ENCODE data around the gene XYLT1.

XYLT1 gene

GRCh38 chr16:17327664-17328335 is 143.0 kb downstream of the XYLT1 start:
- no peak for DNase-seq (ENCODE audit: low spot score)
- TF ChIP-seq CTCF (IDR thresholded peaks at IDR 0.05; ENCODE audit: borderline replicate concordance, control extremely low read depth, extremely low read depth, insufficient read depth, missing control alignments): no peak
- in situ Hi-C loops (cut with MboI; ENCODE audit: low sequenced_read_pairs, unreplicated experiment): no loop called here

GRCh38 chr16:17325476-17326143 is 145.2 kb downstream of the XYLT1 start:
- no peak for TF ChIP-seq CTCF (IDR thresholded peaks at IDR 0.05; ENCODE audit: borderline replicate concordance, control extremely low read depth, extremely low read depth, insufficient read depth, missing control alignments)
- in situ Hi-C loops (cut with MboI; ENCODE audit: low sequenced_read_pairs, unreplicated experiment): no loop called here
- no peak for DNase-seq (ENCODE audit: low spot score)

GRCh38 chr16:17324451-17324850 is 146.3 kb downstream of the XYLT1 start:
- in situ Hi-C loops (cut with MboI; ENCODE audit: low sequenced_read_pairs, unreplicated experiment): no loop called here
- no peak for DNase-seq (ENCODE audit: low spot score)

GRCh38 chr16:17323171-17323570 is 147.6 kb downstream of the XYLT1 start:
- no peak for DNase-seq (ENCODE audit: low spot score)
- in situ Hi-C loops (cut with MboI; ENCODE audit: low sequenced_read_pairs, unreplicated experiment): no loop called here
- no peak for TF ChIP-seq CTCF (IDR thresholded peaks at IDR 0.05; ENCODE audit: borderline replicate concordance, control extremely low read depth, extremely low read depth, insufficient read depth, missing control alignments)

More at GRCh38 chr16:17324451-17324850, 146.3 kb downstream of the XYLT1 start:
- no peak for TF ChIP-seq CTCF (IDR thresholded peaks at IDR 0.05; ENCODE audit: borderline replicate concordance, control extremely low read depth, extremely low read depth, insufficient read depth, missing control alignments)

GRCh38 chr16:17321824-17322223 is 148.9 kb downstream of the XYLT1 start:
- no peak for DNase-seq (ENCODE audit: low spot score)
- in situ Hi-C loops (cut with MboI; ENCODE audit: low sequenced_read_pairs, unreplicated experiment): no loop called here
- no peak for TF ChIP-seq CTCF (IDR thresholded peaks at IDR 0.05; ENCODE audit: borderline replicate concordance, control extremely low read depth, extremely low read depth, insufficient read depth, missing control alignments)

GRCh38 chr16:17320009-17320408 is 150.8 kb downstream of the XYLT1 start:
- no peak for DNase-seq (ENCODE audit: low spot score)
- TF ChIP-seq CTCF (IDR thresholded peaks at IDR 0.05; ENCODE audit: borderline replicate concordance, control extremely low read depth, extremely low read depth, insufficient read depth, missing control alignments): no peak
- in situ Hi-C loops (cut with MboI; ENCODE audit: low sequenced_read_pairs, unreplicated experiment): no loop called here
